ENCODE data around the gene RBM4B. TPM values are rescaled to one million over a fixed set of nuclear protein-coding genes. Genes with fewer than 3 reads are reported as not detected.

Gene RBM4B
- polyA plus RNA-seq, 10 donors = 26.5 to 46.8 (median 34.4) TPM

DNA sequence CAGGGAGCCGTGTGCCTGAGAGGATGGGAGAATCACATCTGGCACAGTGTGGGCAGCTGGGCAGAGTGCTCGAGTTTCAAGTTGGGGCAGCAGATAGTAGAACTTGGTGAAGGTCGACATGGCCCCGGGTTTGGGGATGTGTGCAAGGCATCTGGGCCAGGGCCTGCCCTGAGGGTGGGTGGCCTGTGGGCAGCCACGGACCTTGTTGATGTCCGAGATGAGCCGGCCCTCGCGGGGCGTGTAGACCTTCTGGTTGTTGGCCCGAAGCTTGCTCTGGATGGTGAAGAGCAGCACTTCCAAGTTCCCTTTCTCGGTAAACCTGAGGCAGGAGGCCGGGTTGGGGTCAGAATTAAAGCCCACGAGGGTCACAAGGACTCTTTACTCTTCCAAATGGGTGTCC lies 31.0 kb upstream of the RBM4B start:
- no peak for DNase-seq

DNA sequence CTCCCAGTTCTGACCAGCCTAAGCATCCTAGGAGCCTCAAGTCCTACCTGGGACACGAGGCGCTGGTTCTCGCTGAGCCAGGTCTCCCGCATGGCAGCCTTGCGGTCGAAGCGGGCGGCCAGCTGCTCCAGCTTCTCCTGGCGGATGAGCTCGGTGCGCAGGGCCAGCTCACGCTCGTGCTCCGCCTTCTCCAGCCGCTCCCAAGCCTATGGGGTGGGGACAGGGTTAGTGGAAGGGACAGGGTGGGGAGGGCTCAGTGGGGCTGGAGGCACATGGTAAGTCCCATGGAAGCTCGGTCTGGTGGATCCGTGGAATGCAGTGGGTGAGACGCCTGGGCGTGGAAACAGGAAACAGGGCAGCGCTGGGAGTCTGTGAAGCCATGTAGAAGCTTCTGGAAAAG lies 30.4 kb upstream of the RBM4B start:
- DNase-seq = no peak

DNA sequence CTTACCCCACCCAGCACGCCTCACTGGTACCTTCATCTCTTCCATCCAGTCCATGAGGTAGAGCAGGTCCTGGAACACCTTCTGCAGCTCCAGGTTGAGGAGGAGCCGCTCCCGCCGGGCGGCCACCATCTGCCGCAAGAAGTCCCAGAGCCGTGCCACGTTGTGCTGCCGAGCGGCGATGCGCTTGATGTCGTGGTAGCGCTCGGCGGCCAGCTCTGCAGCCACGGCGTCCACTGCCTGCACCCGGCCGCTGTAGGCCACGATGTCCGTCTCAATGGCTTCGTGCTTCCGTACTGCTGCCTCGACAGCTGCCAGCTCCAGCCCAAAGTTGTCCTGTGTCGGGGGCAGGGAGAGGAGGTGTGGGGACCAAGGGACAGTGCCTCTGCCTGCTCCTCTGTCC lies 29.8 kb upstream of the RBM4B start:
- DNase-seq = no peak

DNA sequence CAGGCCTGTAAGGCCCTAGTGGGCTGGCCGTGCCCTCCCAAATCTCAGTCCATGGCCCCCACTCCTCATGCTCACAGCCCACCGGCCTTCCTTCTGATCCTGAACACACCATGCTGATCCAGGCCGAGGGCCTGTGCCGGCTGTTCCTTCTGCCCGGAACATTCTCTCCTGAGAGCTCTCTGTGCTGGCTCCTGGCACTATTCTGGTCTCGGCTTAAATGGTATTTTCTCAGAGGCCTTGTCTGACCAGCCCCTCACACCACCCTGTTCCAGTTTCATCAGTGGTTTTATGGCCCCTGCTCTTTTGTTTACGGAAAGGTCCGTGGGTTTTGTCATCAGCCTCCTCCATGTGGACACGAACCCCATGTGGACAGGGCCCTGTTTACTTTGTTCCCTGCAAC lies 29.3 kb upstream of the RBM4B start:
- no peak for DNase-seq

DNA sequence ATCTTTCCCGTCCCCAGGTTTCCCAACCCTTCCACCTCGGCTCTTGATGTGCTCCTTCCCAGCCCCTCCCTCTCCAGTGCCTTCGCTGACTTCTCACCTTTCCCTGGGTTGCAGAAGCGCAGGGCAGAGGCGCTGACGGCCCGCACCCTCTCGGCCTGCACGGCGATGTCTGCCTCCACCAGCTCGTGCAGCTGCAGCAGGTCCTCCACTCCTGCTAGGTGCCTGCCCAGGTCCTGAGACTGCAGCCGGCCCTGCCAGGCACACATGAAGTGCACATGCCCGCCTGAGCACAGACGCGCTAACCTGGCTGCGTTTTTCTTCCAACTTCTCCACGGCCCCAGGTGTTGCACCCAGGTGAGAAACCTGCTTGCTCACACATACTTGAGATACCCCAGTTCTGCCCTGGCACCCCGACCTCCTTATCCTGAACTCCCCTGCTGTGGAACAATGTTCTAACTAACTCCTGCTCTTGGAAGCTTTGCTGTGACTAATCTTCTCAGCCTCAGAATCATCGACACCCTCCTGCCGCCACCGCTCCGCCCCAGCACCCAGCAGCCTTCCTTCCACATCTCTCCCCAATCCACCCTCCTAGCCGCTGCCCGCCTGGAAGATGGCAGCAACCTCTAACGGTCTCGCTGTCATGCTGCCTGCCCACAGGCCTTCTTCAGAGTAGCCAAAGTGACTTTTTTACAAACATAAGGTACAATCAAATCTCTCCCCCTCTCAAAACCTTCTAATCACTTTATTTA lies 28.1 kb upstream of the RBM4B start:
- DNase-seq = no peak

- no peak for DNase-seq
These were observed 27.1 kb upstream of the RBM4B start for GRCh38 chr11:66704659-66705360.

DNA sequence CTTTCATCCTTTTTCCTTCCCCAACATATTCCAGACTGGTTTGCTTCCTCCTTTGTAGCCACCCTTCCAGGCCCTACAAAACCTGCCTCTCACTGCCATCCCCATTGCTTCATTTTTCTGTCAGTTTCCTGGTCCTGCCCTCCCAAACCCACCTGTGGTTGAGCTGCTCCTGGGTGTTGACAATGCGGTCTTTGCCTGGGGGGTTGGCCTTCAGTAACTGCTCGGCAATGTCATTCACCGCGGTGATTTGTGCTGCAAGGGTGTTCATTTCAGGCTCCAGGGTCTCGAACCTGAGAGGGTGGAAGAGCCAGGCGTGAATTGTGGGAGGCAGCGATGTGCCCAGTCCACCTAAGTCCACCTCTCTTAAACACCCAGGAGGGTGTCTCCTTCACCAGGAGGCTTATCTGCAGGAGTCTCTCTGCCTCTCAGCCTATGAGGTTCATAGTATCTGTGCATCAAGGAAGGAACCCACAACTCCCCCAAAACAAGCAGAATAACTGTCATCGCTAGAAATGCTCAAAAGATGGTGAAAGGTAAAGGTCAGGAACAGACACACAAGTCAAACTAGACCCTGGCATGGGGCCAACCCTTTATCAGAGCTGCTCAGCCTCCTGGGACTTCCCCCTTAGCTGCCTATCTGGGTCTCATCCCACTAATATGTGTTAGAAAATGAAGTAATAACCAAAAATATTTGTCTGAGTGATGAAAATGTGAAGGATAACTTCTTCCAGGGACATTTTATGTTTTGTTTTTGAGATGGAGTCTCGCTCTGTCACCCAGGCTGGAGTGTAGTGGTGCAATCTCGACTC lies 23.9 kb upstream of the RBM4B start:
- no peak for DNase-seq

GRCh38 chr11:66700742-66701141 lies 23.1 kb upstream of the RBM4B start:
- no peak for DNase-seq

DNA sequence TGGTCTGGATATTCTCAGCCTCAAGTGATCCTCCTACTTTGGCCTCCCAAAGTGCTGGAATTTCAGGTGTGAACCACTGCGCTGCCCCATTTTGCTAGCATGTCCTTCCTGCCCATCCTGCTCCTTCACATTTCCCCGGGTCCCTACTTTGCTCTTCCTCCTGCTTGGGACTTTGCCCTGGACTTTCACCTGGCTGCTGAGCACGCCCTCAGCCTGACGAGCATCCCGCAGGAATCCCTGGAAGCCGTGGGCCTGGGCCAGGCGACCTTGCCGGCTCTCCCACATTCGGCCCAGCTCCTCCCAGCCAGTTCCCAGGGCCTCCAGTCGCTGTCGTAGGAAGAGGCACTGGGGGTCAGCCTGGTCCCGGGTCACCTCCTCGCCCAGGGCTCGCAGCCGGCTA lies 22.6 kb upstream of the RBM4B start:
- DNase-seq = no peak

DNA sequence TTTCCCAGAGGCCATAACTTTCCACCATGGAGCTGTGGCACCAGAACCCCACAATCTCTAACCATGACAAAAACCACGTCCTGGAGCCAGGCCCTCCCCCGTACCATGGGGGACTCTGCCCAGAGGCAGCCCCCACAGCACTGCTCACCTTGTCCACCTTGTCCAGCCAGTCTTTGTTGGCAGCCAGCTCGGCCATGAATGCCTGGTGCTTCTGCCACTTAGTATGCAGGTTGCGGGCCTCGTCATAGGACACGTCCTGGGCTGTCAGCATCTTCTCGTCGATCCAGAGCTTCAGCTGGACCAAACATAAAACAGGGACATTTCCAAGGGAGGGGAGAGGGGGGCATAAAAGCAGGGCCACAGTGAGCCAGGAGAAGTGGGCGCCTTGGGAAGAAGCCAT lies 20.8 kb upstream of the RBM4B start:
- DNase-seq = no peak

DNA sequence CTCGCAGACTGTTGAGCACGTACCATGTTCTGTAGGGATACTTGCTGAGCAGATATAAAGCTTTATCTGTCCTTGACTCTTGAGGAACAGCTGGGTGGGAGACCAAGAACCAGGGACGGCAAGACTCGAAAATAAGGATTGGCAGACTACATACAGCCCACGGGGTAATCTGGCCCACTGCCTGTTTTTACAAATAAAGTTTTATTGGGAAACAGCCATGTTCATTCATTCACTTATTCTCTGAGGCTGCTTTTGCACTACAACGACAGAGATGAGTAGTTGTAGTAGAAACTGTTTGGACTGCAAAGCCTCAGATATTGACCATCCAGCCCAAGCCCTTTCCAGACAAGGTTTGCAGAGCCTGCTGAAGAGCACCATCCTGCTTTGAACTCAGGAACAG lies 20.3 kb upstream of the RBM4B start:
- DNase-seq = no peak

- no peak for DNase-seq
These were observed 18.5 kb upstream of the RBM4B start for GRCh38 chr11:66696146-66696545.

DNA sequence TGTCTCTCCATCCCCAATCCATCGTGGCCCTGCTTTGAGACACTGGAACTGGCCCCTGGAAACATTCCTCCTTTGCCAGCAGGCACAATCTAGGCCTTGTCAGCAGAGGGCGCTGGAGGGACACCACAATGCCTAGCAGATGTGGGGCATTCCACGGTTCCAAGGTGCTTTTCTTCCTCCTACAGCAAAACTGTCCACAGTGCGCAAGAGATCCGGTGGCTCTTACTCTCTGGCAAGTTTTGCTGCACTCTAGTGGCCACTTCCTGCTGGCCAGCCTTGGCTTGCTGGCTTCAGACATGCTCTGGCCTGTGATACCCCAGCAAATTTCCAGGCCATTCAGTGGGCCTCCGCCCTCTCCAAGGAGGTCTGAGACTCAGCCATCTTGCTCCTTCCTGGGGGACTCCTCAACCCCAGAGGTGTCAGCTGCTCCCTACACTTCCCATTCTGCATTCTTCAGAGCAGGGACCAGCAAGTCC lies 17.1 kb upstream of the RBM4B start:
- DNase-seq = peak; percentile 85 to 88 (median 85)

GRCh38 chr11:66694056-66694410 lies 16.3 kb upstream of the RBM4B start:
- no peak for DNase-seq

DNA sequence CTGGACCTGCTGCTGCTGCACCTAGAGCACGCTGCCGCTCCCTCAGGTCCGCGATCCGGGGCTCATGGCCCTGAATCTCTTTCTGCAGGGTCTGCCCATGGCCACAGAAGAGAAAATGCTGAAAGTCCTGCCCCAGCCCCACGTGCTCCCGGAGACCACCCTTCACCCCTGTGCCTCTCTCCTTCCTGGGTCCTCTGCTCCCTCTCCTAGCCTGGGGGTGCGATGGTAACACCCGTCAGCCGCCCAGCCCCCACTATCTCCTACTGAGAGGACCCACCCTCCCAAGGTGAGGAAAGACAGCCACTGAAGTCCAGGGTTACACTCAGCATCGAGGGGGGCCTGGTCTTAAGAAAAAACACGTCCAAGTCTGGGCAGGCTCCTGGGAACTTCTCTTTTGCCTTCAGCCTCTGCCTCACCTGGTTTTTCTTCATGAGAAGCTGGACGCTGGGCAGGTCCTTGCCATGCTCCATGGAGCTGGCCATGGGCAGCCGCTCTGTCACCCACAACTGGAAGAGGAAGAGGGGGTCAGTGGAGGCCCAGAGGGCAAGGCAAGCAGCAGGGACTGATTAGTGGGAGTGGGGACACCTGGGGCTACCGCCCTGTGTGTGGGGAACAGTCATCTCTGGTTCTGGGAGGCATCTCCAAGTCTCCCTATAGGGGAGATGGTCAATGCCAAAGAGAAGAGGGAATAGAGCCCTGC lies 15.8 kb upstream of the RBM4B start:
- DNase-seq = no peak

DNA sequence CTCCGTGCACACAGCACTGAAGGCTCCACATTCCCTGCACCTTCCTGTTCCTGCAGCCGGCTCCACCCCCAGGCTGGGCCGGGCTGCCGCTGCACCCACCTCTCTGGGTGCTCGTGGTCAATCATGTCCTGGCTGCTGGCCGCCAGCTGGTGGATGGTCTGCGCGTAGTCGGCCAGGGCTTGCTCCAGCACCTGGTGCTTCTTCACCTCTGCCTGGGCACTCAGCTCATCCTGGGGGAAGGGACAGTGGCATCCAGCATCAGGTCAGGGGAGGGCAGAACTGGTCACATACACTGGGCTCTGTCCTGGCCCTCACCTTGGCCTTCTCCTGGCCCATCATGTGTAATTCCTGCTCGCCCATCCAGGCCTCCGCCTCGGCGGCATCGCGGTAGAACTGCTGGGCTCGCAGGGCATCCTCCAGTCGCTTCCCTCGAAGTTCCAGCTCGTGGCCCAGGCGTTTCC lies 15.2 kb upstream of the RBM4B start:
- DNase-seq = no peak

DNA sequence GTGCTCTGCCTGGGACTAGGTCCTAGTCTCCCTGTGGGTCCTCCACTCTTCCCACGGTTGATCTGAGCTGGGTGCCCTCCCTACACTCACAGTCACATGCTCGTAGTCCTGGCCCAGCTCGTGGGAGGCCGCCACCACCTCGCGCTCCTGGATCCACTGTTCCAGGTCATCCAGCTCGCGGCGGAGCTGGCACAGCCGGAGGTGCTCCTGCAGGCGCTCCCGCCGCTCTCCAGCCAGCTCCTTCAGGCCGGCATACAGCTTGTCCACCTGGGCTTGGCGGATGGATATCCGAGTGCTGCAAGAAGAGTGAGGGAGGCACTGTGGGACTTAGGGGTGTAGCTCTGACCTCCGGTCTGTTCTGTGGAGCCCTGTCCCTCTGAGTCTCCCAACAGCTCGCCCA lies 14.8 kb upstream of the RBM4B start:
- no peak for DNase-seq

GRCh38 chr11:66691311-66691980 lies 13.8 kb upstream of the RBM4B start:
- no peak for DNase-seq

- no peak for DNase-seq
These were observed 12.2 kb upstream of the RBM4B start for GRCh38 chr11:66689661-66690590.
